Measurements from ENCODE around the gene TSPO2. TPM values are rescaled to one million over a fixed set of nuclear protein-coding genes. Genes with fewer than 3 reads are reported as not detected.

TSPO2 gene
- total and polyA plus RNA-seq, 9 of the 15 experiments (the other 6 are each of a cell fraction or from before 2014, with no cell fraction given), result not detected

GRCh38 chr6:41042226-41043055, at the start of gene TSPO2 (continued):
- TF ChIP-seq ZNF318 (IDR thresholded peaks at IDR 0.05; ENCODE audit: borderline replicate concordance in 1 of 2, low read depth in 1 of 2) (no peak), ETS2 (tag; IDR thresholded peaks at IDR 0.05; ENCODE audit: borderline replicate concordance, poor library complexity, severe bottlenecking) (no peak), COPS2 (conservative IDR thresholded peaks at IDR 0.05) (no peak), ZHX1 (conservative IDR thresholded peaks at IDR 0.05; ENCODE audit: low read length) (no peak)

Measured in K562 (cell line).